ENCODE results near the gene MARK3. TPM values are rescaled to one million over a fixed set of nuclear protein-coding genes. Genes with fewer than 3 reads are reported as not detected.

MARK3 gene
- total RNA-seq, 2 experiments from 2014 or later, result 87.4 to 88.0 TPM

DNA sequence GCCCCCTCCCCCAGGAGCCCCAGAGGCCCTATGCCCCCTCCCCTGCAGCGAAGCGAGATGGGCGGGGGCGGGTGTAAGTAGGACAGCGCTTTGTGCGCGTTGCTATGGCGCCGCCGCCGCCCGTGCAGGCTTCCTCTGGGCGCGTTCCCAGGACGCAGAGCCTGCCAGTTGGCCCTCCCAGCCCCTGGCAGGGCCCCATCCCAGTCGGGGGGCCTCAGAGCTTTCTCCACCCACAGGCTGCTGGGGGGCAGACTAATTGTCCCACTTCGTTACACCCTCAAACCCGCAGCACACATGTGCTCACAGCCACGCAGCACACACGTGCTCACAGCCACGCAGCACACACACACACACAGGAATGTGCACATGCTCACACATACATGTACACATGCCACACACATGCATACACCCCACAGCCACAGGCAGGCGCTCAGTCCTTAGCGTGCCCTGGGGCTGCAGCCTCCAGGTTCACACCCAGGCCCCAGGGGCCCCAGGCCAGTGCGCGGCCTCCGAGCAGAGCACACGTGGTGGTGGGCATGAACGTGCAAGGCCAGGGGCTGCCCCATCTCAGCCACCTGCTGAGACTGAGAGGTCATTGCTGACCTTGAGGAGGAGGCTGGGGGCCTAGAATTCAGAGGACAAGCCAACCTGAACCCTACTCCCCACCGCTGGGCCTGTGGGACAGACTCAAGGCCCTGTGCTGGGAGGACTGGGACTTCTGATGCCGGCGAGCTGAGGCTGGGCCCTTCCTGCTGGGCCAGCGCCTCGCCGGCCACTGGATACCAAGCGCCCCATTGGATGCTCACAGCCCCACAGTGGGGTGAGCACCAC, 159.4 kb downstream of the MARK3 start:
- POLR2A ChIA-PET, result interaction anchor here (1.4 kb wide), 1 partner anchor 23 kb away, joined by 3 read pairs; no protein-coding TSS in a partner anchor
- DNase-seq, result no peak
- H3K4me3 Mint-ChIP-seq, result no peak overlapping the region
- no peaks in the 10 kb centered on the region for H3K4me1 Mint-ChIP-seq
- peaks cover 2% of the 10 kb centered on the region for H3K27me3 Mint-ChIP-seq
- H3K36me3 Mint-ChIP-seq, result no peaks in the 10 kb centered on the region
- no peaks in the 10 kb centered on the region for H3K9me3 Mint-ChIP-seq
- no peak overlapping the region for H3K27ac Mint-ChIP-seq
- ATAC-seq (ENCODE audit: low read depth), result no peak

DNA sequence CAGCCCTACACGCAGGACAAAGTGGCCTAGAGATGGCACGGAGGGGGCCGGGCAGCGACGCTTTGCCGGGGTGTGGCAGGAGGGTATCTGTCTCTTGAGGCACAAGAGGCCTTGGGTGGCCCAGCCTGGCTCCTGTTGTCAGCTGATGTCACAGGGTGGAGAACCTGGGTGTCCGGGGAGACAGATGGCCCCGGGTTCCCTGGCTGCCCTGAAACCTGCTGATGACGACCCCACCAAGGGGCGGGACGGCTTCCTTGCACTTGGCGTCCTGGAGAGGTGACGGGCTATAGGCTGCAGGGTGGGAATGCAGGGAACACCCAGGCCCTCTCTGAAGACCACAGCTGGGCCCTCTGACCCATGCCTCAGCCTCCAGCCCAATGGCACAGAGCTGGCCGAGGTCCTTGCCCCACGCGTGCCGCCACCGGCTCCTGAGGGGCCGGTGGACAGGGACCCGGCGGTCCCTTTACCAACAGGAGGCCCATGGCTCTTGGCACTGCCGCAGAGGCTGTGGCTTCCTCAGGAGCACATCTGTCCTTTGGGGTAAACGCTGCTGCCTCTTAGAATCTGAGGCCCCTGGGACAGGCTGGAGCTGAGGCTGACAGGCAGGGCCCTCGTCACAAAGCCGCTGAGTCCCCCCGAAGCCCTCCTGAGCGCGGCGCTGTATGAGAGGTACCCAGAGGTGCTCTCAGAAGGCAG, 160.2 kb downstream of the MARK3 start:
- DNase-seq, result no peak
- no peaks in the 10 kb centered on the region for H3K4me1 Mint-ChIP-seq
- H3K4me3 Mint-ChIP-seq, result no peak overlapping the region
- H3K27me3 Mint-ChIP-seq, result peaks cover under 1% of the 10 kb centered on the region
- H3K36me3 Mint-ChIP-seq, result no peaks in the 10 kb centered on the region
- H3K27ac Mint-ChIP-seq, result no peak overlapping the region
- no peak for ATAC-seq (ENCODE audit: low read depth)
- H3K9me3 Mint-ChIP-seq, result no peaks in the 10 kb centered on the region
- POLR2A ChIA-PET, result no interaction called here

GRCh38 chr14:103545915-103546651, 160.9 kb downstream of the MARK3 start:
- Mint-ChIP-seq H3K27ac (no peak overlapping the region), H3K4me3 (no peak overlapping the region), H3K27me3 (no peaks in the 10 kb centered on the region), H3K36me3 (no peaks in the 10 kb centered on the region), H3K4me1 (no peaks in the 10 kb centered on the region), H3K9me3 (no peaks in the 10 kb centered on the region)
- ATAC-seq (ENCODE audit: low read depth) (no peak), DNase-seq (no peak)
- POLR2A ChIA-PET, result no interaction called here

DNA sequence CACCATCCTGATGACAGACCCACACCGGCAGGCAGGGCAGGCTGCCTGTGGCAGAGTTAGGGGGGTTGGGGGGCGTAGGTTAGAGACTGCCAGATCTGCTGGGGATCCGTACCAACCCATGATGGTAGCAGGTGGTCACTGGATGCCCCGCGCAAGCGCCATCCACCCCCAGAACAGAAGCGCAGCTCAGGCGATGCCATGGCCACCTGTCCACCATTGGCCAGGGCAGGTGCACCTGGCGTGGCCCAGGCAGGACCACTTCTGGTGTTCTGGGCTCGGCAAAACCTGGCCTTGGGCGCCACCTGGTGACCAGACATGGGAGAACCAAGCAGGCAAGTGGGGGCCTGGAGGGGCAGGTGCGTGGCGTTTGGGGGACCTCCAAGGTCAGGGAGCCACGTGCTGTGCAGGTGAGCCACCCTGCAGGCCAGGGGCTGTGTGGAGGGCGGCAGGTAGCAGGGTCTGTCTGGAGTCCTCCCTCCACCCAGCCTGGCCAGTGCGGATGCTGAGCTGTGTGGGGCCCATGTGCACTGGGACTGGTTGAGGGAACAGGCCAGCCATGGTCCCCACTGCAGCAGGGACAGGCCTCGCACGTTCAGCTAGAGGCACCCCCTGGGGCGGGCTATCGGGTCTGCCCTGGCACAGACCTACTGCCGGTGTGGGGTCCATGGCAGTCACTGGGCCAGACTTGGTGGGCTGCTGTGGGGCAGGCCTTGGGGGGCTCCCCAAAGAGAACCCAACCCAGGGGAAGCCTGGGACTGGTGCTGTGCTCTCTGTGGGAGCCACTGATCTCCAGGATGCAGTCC, 161.6 kb downstream of the MARK3 start:
- Mint-ChIP-seq H3K36me3 (no peaks in the 10 kb centered on the region), H3K9me3 (no peaks in the 10 kb centered on the region), H3K27ac (no peak overlapping the region), H3K4me3 (no peak overlapping the region), H3K4me1 (no peaks in the 10 kb centered on the region), H3K27me3 (no peaks in the 10 kb centered on the region)
- POLR2A ChIA-PET, result no interaction called here
- DNase-seq, result peak; percentile 84
- peak; percentile 75 for ATAC-seq (ENCODE audit: low read depth)

GRCh38 chr14:103547455-103547940, 162.3 kb downstream of the MARK3 start:
- Mint-ChIP-seq H3K4me3 (no peak overlapping the region), H3K9me3 (no peaks in the 10 kb centered on the region), H3K27ac (no peak overlapping the region), H3K4me1 (no peaks in the 10 kb centered on the region), H3K27me3 (no peaks in the 10 kb centered on the region), H3K36me3 (no peaks in the 10 kb centered on the region)
- DNase-seq (no peak), ATAC-seq (ENCODE audit: low read depth) (no peak)
- POLR2A ChIA-PET, result no interaction called here

- Mint-ChIP-seq H3K4me1 (no peaks in the 10 kb centered on the region), H3K4me3 (no peak overlapping the region), H3K27ac (no peak overlapping the region), H3K27me3 (no peaks in the 10 kb centered on the region), H3K36me3 (no peaks in the 10 kb centered on the region), H3K9me3 (no peaks in the 10 kb centered on the region)
- POLR2A ChIA-PET, result interaction anchor here (0.8 kb wide), 1 partner anchor 29 kb away, joined by 3 read pairs; no protein-coding TSS in a partner anchor
- DNase-seq, result no peak
- no peak for ATAC-seq (ENCODE audit: low read depth)
These were observed 162.8 kb downstream of the MARK3 start for GRCh38 chr14:103547941-103548462.

GRCh38 chr14:103548463-103549351, 163.5 kb downstream of the MARK3 start:
- POLR2A ChIA-PET, result interaction anchor here (0.8 kb wide), 1 partner anchor 30 kb away, joined by 3 read pairs; no protein-coding TSS in a partner anchor
- no peaks in the 10 kb centered on the region for H3K27me3 Mint-ChIP-seq
- no peak overlapping the region for H3K27ac Mint-ChIP-seq
- H3K4me3 Mint-ChIP-seq, result no peak overlapping the region
- H3K4me1 Mint-ChIP-seq, result no peaks in the 10 kb centered on the region
- H3K36me3 Mint-ChIP-seq, result no peaks in the 10 kb centered on the region
- ATAC-seq (ENCODE audit: low read depth) (no peak), DNase-seq (no peak)
- H3K9me3 Mint-ChIP-seq, result no peaks in the 10 kb centered on the region

DNA sequence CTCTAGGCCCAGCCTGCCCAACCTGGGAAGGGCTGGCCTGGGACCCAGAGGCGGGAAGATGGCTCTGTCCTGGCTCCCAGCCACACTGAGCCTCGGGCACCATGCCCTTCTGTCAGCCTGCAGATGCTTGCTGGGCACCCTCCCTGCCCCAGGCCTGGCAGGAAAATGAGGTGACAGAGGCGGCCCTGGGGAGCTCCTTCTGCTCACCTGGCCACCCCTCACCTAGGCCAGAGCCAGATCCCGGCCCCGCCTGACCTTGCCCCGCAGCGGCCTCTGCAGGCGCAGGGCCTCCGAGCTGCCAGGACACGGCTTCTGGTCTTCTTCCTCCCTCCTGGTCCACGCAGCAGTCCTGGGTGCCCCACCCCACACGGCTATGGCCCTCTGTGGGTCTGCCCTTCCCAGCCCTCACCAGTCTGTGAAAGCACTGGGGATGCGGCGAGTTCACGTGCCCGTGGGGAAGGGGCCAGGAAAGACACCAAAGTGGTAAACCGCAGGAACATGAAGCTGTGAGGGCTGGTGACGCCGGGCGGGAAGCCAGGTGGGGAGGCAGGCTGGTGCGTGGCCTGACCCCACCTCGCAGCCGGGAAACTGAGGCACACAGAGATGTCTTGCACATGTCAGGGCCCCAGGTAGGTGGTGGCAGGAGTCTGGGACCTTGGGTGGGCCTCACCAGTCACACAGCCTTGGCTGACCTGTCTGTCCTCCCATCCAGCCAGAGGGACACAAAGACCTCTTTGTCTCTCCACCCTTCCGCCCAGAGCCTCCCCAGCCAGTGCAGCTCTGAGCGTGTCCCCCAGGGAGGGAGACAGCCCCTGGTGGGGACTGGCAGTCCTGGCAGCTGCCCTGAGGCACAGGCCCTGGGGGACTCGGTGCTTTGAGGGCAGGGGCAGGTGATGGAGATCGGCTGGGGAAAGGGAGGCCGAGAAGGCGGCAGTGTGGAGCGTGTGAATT, 164.4 kb downstream of the MARK3 start:
- Mint-ChIP-seq H3K4me1 (no peaks in the 10 kb centered on the region), H3K9me3 (no peaks in the 10 kb centered on the region), H3K4me3 (no peak overlapping the region), H3K27me3 (no peaks in the 10 kb centered on the region), H3K36me3 (peaks cover under 1% of the 10 kb centered on the region), H3K27ac (no peak overlapping the region)
- POLR2A ChIA-PET, result no interaction called here
- ATAC-seq (ENCODE audit: low read depth), result no peak
- peak; percentile 30 for DNase-seq

- POLR2A ChIA-PET, result no interaction called here
- H3K9me3 Mint-ChIP-seq, result no peaks in the 10 kb centered on the region
- no peak for ATAC-seq (ENCODE audit: low read depth)
- no peaks in the 10 kb centered on the region for H3K27me3 Mint-ChIP-seq
- no peak overlapping the region for H3K27ac Mint-ChIP-seq
- H3K4me1 Mint-ChIP-seq, result no peaks in the 10 kb centered on the region
- DNase-seq, result no peak
- H3K36me3 Mint-ChIP-seq, result peaks cover 4% of the 10 kb centered on the region
- no peak overlapping the region for H3K4me3 Mint-ChIP-seq
These were observed 165.5 kb downstream of the MARK3 start for GRCh38 chr14:103550451-103551337.

DNA sequence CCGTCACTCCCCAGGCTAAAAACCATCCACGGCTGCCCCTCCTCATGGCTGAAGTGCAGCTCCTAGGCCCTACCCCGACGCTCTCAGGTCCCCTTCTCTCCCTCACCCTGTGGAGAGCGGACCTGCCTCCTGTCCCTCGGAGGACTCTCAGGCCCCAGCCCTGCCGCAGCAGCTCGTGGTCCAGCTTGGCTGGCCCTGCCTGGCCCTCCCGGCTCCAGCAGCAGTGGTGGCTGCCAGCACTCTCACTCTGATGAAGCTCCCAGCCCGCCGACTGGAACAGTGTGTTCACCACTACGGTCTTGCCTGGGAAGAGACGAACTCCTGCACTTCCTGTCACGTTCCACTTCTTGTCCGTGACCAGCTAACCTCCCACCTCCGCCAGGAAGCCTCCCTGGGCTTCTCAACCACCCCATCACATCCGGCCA, 166.1 kb downstream of the MARK3 start:
- H3K27me3 Mint-ChIP-seq, result no peaks in the 10 kb centered on the region
- H3K4me3 Mint-ChIP-seq, result no peak overlapping the region
- DNase-seq (no peak), ATAC-seq (ENCODE audit: low read depth) (no peak)
- peak overlapping the region; percentile 12 for H3K27ac Mint-ChIP-seq
- H3K36me3 Mint-ChIP-seq, result peaks cover 4% of the 10 kb centered on the region
- H3K4me1 Mint-ChIP-seq, result no peaks in the 10 kb centered on the region
- POLR2A ChIA-PET, result no interaction called here
- H3K9me3 Mint-ChIP-seq, result no peaks in the 10 kb centered on the region
